K562 (cell line): ENCODE measurements around the gene ANKRD61. TPM values are rescaled to one million over a fixed set of nuclear protein-coding genes. Genes with fewer than 3 reads are reported as not detected.

Experiments
- ETV1 ChIP-seq: fragments of 450-650 bp; conservative IDR thresholded peaks from 2 replicates; pipeline ENCODE4 v1.6.1; 2016; ENCODE audit warnings: missing genetic modification characterization, control low read depth, low read depth, missing compliant biosample characterization
- ETV5 ChIP-seq: sonication (generic); formaldehyde crosslinking; IDR thresholded peaks from 2 replicates; pipeline ENCODE4 v1.4.0; 2020; ENCODE audit warnings: low read depth, mild to moderate bottlenecking, missing genetic modification reagents
- FOXA3 ChIP-seq, 2 experiments: fragments of 450-650 bp in 1 of 2; sonication (generic) in 1 of 2; formaldehyde crosslinking; IDR thresholded peaks in 1 of 2; conservative IDR thresholded peaks in 1 of 2; 2 replicates each; pipeline versions ENCODE4 v1.4.0 to v1.8.0; 2020 to 2022; ENCODE audit warnings: mild to moderate bottlenecking in 2 of 2, missing genetic modification reagents in 1 of 2
- GABPB2 ChIP-seq: fragments of 250-450 bp; sonication (Bioruptor Pico); conservative IDR thresholded peaks from 2 replicates; pipeline ENCODE4 v1.5.1; 2021; ENCODE audit warnings: mild to moderate bottlenecking
- GATAD2A ChIP-seq: fragments of 450-650 bp; IDR thresholded peaks from 2 replicates; pipeline ENCODE4 v1.6.1; 2017
- IFI16 ChIP-seq: fragments of 250-450 bp; sonication (Bioruptor Pico); IDR thresholded peaks from 2 replicates; pipeline ENCODE4 v2.1.2; 2022; ENCODE audit warnings: mild to moderate bottlenecking, inconsistent platforms
- L3MBTL2 ChIP-seq: fragments of 450-650 bp; IDR thresholded peaks from 2 replicates; pipeline ENCODE4 v1.6.1; 2016; ENCODE audit warnings: mild to moderate bottlenecking, moderate library complexity
- LEF1 ChIP-seq: fragments of 450-650 bp; IDR thresholded peaks from 2 replicates; pipeline ENCODE4 v1.6.1; 2016; ENCODE audit warnings: mild to moderate bottlenecking
- NCOA6 ChIP-seq: fragments of 450-650 bp; IDR thresholded peaks from 2 replicates; pipeline ENCODE4 v1.6.1; 2017; ENCODE audit warnings: mild to moderate bottlenecking
- NRF1 ChIP-seq, 2 experiments: fragments of 450-650 bp; IDR thresholded peaks in 1 of 2; conservative IDR thresholded peaks in 1 of 2; 2 replicates each; pipeline ENCODE4 v1.6.1; 2014; ENCODE audit warnings: mild to moderate bottlenecking in 2 of 2
- POLR2AphosphoS5 ChIP-seq: IDR thresholded peaks from 2 replicates; pipeline ENCODE4 v1.6.1; 2011; ENCODE audit warnings: mild to moderate bottlenecking, low read depth, low read length, moderate library complexity; ENCODE audit not compliant: control insufficient read depth, insufficient read depth
- RBM34 ChIP-seq: fragments of 200-400 bp; formaldehyde crosslinking; IDR thresholded peaks from 2 replicates; pipeline ENCODE4 v1.6.1; 2018; ENCODE audit warnings: low read length, borderline replicate concordance; ENCODE audit not compliant: insufficient read depth
- SMAD4 ChIP-seq: fragments of 250-450 bp; sonication (Bioruptor Pico); conservative IDR thresholded peaks from 2 replicates; pipeline ENCODE4 v1.8.0; 2021; ENCODE audit warnings: inconsistent platforms, mild to moderate bottlenecking, moderate library complexity
- TAL1 ChIP-seq: fragments of 450-650 bp; IDR thresholded peaks from 2 replicates; pipeline ENCODE4 v1.6.1; 2016; ENCODE audit warnings: mild to moderate bottlenecking
- ZNF133 ChIP-seq: fragments of 250-450 bp; sonication (Bioruptor Pico); IDR thresholded peaks from 2 replicates; pipeline ENCODE4 v1.4.0; 2020; ENCODE audit warnings: mild to moderate bottlenecking
- ZNF23 ChIP-seq: fragments of 250-450 bp; sonication (Bioruptor Pico); IDR thresholded peaks from 2 replicates; pipeline ENCODE4 v1.4.0; 2020; ENCODE audit warnings: mild to moderate bottlenecking
- ZNF24 ChIP-seq: fragments of 450-650 bp; IDR thresholded peaks from 2 replicates; pipeline ENCODE4 v1.6.1; 2016
- ZNF282 ChIP-seq: sonication (generic); formaldehyde crosslinking; IDR thresholded peaks from 2 replicates; pipeline ENCODE4 v1.8.1; 2023; ENCODE audit warnings: missing genetic modification reagents
- polyA plus RNA-seq, 8 experiments: library from polyadenylated mRNA; depleted of rRNA in 4 of 8; stranded (reverse) in 5 of 8; unstranded in 3 of 8; fragments of >200 nt; fragmentation: Nextera tagmentation in 2 of 8; fragmentation: Illumina TruSeq in 1 of 8; extraction: Ambion mirVana in 2 of 8; extraction: Trizol in 1 of 8; gene quantifications; 2 replicates each; pipeline versions ENCODE4 v1.2.1 to v1.2.3, GENCODE V29; 2011 to 2014; ENCODE audit warnings: inconsistent platforms in 1 of 8, missing spikeins in 1 of 8
- total RNA-seq, 7 experiments: library from RNA; depleted of rRNA in 6 of 7; stranded (reverse); fragments of >200 nt in 6 of 7; fragmentation: Illumina TruSeq in 2 of 7; extraction: Trizol in 2 of 7; gene quantifications; 2 replicates each; pipeline versions ENCODE4 v1.2.1 to v1.2.3, GENCODE V29; 2011 to 2021; ENCODE audit warnings: low replicate concordance in 1 of 7
- TF ChIP-seq, protein P1 (sequence below), 2 experiments: fragments of 450-650 bp; conservative IDR thresholded peaks; 2 replicates each; pipeline ENCODE4 v1.6.1; 2017; ENCODE audit warnings: mild to moderate bottlenecking in 2 of 2, moderate library complexity in 2 of 2
- TF ChIP-seq, protein P2 (sequence below): fragments of 250-450 bp; sonication (Bioruptor Pico); IDR thresholded peaks from 2 replicates; pipeline ENCODE4 v1.6.1; 2021; ENCODE audit warnings: mild to moderate bottlenecking
- TF ChIP-seq, protein P3 (sequence below): sonication (generic); formaldehyde crosslinking; IDR thresholded peaks from 2 replicates; pipeline ENCODE4 v1.8.0; 2022; ENCODE audit warnings: mild to moderate bottlenecking, missing genetic modification reagents
- TF ChIP-seq, protein P4 (sequence below): sonication (generic); formaldehyde crosslinking; IDR thresholded peaks from 2 replicates; pipeline ENCODE4 v1.8.1; 2023; ENCODE audit warnings: mild to moderate bottlenecking, missing genetic modification reagents, moderate library complexity

Gene ANKRD61
- total and polyA plus RNA-seq, 9 of the 15 experiments (the other 6 are each of a cell fraction or from before 2014, with no cell fraction given) = 0.08 to 0.11 (median 0.09) TPM; not detected in 5

DNA sequence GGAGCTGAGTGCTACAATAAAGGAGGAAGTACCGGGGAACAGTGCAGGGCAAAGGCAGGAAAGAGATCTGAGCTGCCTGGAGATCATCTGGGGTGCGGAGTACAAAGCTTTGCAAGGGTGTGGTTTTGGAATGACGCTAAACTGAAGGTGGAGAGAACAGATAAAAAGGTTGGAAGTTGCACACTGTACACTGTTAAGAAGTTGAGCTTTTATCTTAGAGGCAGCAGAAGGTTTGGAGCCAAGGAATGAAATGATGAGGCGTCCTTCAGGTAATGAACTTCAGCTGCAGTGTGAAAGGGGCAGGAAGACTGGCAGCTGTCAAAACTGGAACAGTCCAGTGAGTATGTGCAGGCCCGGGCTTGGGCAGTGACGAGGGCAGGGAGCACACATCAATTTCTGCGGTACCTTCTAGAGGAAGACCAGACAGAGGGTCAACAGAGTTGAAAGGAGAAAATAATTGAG, 7.2 kb upstream of the ANKRD61 start (continued):
- TF ChIP-seq, protein P1, sequence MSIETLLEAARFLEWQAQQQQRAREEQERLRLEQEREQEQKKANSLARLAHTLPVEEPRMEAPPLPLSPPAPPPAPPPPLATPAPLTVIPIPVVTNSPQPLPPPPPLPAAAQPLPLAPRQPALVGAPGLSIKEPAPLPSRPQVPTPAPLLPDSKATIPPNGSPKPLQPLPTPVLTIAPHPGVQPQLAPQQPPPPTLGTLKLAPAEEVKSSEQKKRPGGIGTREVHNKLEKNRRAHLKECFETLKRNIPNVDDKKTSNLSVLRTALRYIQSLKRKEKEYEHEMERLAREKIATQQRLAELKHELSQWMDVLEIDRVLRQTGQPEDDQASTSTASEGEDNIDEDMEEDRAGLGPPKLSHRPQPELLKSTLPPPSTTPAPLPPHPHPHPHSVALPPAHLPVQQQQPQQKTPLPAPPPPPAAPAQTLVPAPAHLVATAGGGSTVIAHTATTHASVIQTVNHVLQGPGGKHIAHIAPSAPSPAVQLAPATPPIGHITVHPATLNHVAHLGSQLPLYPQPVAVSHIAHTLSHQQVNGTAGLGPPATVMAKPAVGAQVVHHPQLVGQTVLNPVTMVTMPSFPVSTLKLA (conservative IDR thresholded peaks at IDR 0.05) = peak; percentile 20 to 78; a peak in 2 of 4 replicates
- TF ChIP-seq, protein P2, sequence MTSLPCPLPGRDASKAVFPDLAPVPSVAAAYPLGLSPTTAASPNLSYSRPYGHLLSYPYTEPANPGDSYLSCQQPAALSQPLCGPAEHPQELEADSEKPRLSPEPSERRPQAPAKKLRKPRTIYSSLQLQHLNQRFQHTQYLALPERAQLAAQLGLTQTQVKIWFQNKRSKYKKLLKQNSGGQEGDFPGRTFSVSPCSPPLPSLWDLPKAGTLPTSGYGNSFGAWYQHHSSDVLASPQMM (CRISPR knock-in tag) = no peak
- TF ChIP-seq ETV5 (CRISPR knock-in tag) = peak; percentile 48; the same call in 1 of the 2 replicates
- TF ChIP-seq L3MBTL2 = peak; percentile 72; the same call in 1 of the 2 replicates
- peak; percentile 96 for TF ChIP-seq POLR2AphosphoS5
- TF ChIP-seq GATAD2A = peak; percentile 65; the same call in 1 of the 2 replicates
- peak; percentile 53; the same call in 1 of the 2 replicates for TF ChIP-seq ZNF23
- TF ChIP-seq, protein P3, sequence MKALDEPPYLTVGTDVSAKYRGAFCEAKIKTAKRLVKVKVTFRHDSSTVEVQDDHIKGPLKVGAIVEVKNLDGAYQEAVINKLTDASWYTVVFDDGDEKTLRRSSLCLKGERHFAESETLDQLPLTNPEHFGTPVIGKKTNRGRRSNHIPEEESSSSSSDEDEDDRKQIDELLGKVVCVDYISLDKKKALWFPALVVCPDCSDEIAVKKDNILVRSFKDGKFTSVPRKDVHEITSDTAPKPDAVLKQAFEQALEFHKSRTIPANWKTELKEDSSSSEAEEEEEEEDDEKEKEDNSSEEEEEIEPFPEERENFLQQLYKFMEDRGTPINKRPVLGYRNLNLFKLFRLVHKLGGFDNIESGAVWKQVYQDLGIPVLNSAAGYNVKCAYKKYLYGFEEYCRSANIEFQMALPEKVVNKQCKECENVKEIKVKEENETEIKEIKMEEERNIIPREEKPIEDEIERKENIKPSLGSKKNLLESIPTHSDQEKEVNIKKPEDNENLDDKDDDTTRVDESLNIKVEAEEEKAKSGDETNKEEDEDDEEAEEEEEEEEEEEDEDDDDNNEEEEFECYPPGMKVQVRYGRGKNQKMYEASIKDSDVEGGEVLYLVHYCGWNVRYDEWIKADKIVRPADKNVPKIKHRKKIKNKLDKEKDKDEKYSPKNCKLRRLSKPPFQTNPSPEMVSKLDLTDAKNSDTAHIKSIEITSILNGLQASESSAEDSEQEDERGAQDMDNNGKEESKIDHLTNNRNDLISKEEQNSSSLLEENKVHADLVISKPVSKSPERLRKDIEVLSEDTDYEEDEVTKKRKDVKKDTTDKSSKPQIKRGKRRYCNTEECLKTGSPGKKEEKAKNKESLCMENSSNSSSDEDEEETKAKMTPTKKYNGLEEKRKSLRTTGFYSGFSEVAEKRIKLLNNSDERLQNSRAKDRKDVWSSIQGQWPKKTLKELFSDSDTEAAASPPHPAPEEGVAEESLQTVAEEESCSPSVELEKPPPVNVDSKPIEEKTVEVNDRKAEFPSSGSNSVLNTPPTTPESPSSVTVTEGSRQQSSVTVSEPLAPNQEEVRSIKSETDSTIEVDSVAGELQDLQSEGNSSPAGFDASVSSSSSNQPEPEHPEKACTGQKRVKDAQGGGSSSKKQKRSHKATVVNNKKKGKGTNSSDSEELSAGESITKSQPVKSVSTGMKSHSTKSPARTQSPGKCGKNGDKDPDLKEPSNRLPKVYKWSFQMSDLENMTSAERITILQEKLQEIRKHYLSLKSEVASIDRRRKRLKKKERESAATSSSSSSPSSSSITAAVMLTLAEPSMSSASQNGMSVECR (CRISPR knock-in tag) = 0 out of 2 replicates have a peak, but pooled peaks have one; percentile 39
- no peak for TF ChIP-seq ZNF282 (CRISPR knock-in tag)
- no peak for TF ChIP-seq RBM34
- TF ChIP-seq, protein P4, sequence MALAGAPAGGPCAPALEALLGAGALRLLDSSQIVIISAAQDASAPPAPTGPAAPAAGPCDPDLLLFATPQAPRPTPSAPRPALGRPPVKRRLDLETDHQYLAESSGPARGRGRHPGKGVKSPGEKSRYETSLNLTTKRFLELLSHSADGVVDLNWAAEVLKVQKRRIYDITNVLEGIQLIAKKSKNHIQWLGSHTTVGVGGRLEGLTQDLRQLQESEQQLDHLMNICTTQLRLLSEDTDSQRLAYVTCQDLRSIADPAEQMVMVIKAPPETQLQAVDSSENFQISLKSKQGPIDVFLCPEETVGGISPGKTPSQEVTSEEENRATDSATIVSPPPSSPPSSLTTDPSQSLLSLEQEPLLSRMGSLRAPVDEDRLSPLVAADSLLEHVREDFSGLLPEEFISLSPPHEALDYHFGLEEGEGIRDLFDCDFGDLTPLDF (CRISPR knock-in tag) = no peak
- peak; percentile 67 for TF ChIP-seq ZNF24
- no peak for TF ChIP-seq IFI16 (CRISPR knock-in tag)
- peak; percentile 99 for TF ChIP-seq TAL1
- TF ChIP-seq FOXA3 (CRISPR knock-in tag; conservative IDR thresholded peaks at IDR 0.05 in 1 of 2, IDR thresholded peaks at IDR 0.05 in 1 of 2) = peak in 1 of 2 experiments; percentile 40; a peak in 1 of 4 replicates
- TF ChIP-seq GABPB2 (CRISPR knock-in tag) = no peak
- no peak for TF ChIP-seq ETV1 (tag)
- TF ChIP-seq NCOA6 = peak; percentile 38; the same call in 1 of the 2 replicates
- TF ChIP-seq LEF1 = peak; percentile 97
- TF ChIP-seq ZNF133 = no peak
- peak; percentile 66 to 71 for TF ChIP-seq NRF1 (conservative IDR thresholded peaks at IDR 0.05 in 1 of 2, IDR thresholded peaks at IDR 0.05 in 1 of 2)
- TF ChIP-seq SMAD4 = peak; percentile 92
